PC-3 (cell line): ENCODE data around the gene CENPE. TPM values are rescaled to one million over a fixed set of nuclear protein-coding genes. Genes with fewer than 3 reads are reported as not detected.
A peak's percentile ranks its signal among the peaks of the same experiment; 100 is the strongest.

Experiments
- ATAC-seq: fragments of 200-7000 bp; cut with Tn5 transposase; 2 replicates; pipeline ENCODE4 v1.9.1; 2020; ENCODE audit warnings: mild to moderate bottlenecking, moderate library complexity
- BruUV-seq: library from RNA; stranded (reverse); fragments of 400-500 nt; replicated peaks from 2 replicates; lab custom pipeline; 2021; lab: Mats Ljungman, UMichigan
- CTCF ChIA-PET: fragments of 300-600 bp; sonication (Branson Sonifier 250); formaldehyde crosslinking; loops from one replicate; lab custom pipeline; 2022; ENCODE audit warnings: antibody characterized with exemption; lab: Charles Lee
- POLR2A ChIA-PET: fragments of 300-600 bp; sonication (Branson Sonifier 250); formaldehyde crosslinking; loops from one replicate; lab custom pipeline; 2022; ENCODE audit warnings: antibody characterized with exemption; ENCODE audit not compliant: unreplicated experiment; lab: Charles Lee
- DNase-seq: peaks from one replicate; pipeline ENCODE4 v3.0.0-alpha.2; 2015
- H2AFZ ChIP-seq: fragments of 300-600 bp; sonication (generic); 2 replicates; pipeline ENCODE4 v1.6.0; 2016; ENCODE audit warnings: antibody characterized with exemption, low read length
- H3F3A ChIP-seq: fragments of 300-600 bp; sonication (generic); one replicate; pipeline ENCODE4 v1.6.0; 2017; ENCODE audit warnings: antibody characterized with exemption, low read length, control low read depth, mild to moderate bottlenecking; ENCODE audit not compliant: unreplicated experiment
- H3K27ac ChIP-seq: fragments of 300-600 bp; sonication (generic); 2 replicates; pipeline ENCODE4 v1.5.1; 2016; ENCODE audit warnings: mild to moderate bottlenecking, low read length
- H3K27me3 ChIP-seq: fragments of 300-600 bp; sonication (generic); 2 replicates; pipeline ENCODE4 v1.6.1; 2016; ENCODE audit warnings: low read length, mixed read lengths
- H3K36me3 ChIP-seq: fragments of 300-600 bp; sonication (generic); 2 replicates; pipeline ENCODE4 v1.6.1; 2016; ENCODE audit warnings: low read depth, mixed run types, low read length, mixed read lengths
- H3K4me1 ChIP-seq: fragments of 300-600 bp; sonication (generic); 2 replicates; pipeline ENCODE4 v1.5.1; 2016; ENCODE audit warnings: low read length; ENCODE audit not compliant: insufficient read depth
- H3K4me2 ChIP-seq: fragments of 300-600 bp; sonication (generic); 2 replicates; pipeline ENCODE4 v1.6.0; 2016; ENCODE audit warnings: low read length
- H3K4me3 ChIP-seq: fragments of 300-600 bp; sonication (generic); 2 replicates; pipeline ENCODE4 v1.5.1; 2016; ENCODE audit warnings: mild to moderate bottlenecking, low read length, mixed read lengths
- H3K79me2 ChIP-seq: fragments of 300-600 bp; sonication (generic); 2 replicates; pipeline ENCODE4 v1.6.1; 2017; ENCODE audit warnings: low read length, mixed read lengths
- H3K9ac ChIP-seq: fragments of 300-600 bp; sonication (generic); 2 replicates; pipeline ENCODE4 v1.6.0; 2016; ENCODE audit warnings: mild to moderate bottlenecking, low read length
- H3K9me2 ChIP-seq: fragments of 300-600 bp; sonication (generic); replicated peaks from 2 replicates; pipeline ENCODE4 v1.6.1; 2016; ENCODE audit warnings: mixed run types, low read length, mixed read lengths
- H3K9me3 ChIP-seq: fragments of 300-600 bp; sonication (generic); 2 replicates; pipeline ENCODE4 v1.6.1; 2016; ENCODE audit warnings: low read length, mixed read lengths
- H4K20me1 ChIP-seq: fragments of 300-600 bp; sonication (generic); 2 replicates; pipeline ENCODE4 v1.6.1; 2016; ENCODE audit warnings: low read length, mixed read lengths
- EZH2 ChIP-seq: fragments of 300-600 bp; sonication (generic); IDR thresholded peaks from one replicate; pipeline ENCODE4 v1.6.1; 2017; ENCODE audit warnings: antibody characterized with exemption, mild to moderate bottlenecking, low read length; ENCODE audit not compliant: unreplicated experiment
- EZH2phosphoT487 ChIP-seq: fragments of 300-600 bp; sonication (generic); IDR thresholded peaks from 2 replicates; pipeline ENCODE4 v1.6.1; 2018; ENCODE audit warnings: mild to moderate bottlenecking, antibody characterized with exemption, low read length, borderline replicate concordance
- intact Hi-C: fragments of 100-400 bp; cut with micrococcal nuclease; formaldehyde crosslinking; loops from 2 replicates; pipeline ENCODE4 v1.9.0; 2023
- total RNA-seq: library from RNA; depleted of rRNA; stranded (reverse); fragments of >200 nt; gene quantifications from 2 replicates; pipeline ENCODE4 v1.2.3, GENCODE V29; 2014
- TF ChIP-seq, protein P1 (sequence below): fragments of 300-600 bp; sonication (generic); conservative IDR thresholded peaks from 2 replicates; pipeline ENCODE4 v1.5.1; 2017; ENCODE audit warnings: antibody characterized with exemption, low read depth, mild to moderate bottlenecking, low read length

The CENPE gene
- total RNA-seq, 1 experiment from 2014 or later: 17.3 TPM

DNA sequence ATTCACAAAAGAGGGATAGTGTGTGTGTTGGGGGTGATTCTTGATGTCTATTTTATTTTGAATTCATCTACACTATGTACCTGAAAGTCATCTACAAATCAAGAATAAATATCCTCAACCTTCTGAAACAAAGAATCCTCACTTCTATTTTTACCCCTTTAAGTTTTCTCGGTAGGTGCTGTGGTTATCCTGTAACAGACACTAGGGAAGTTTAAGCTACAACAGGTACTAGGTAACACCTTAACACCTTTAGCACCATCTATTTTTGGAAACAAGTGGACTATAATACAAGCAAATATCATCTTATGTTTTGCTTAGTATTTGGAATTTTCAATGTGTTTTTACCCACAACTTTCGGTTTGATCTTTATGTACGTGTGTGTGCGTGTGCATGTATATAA is 86.5 kb downstream of the CENPE start:
- no peaks in the 10 kb centered on the region for H3K79me2 ChIP-seq
- ChIA-PET CTCF (no interaction called here), POLR2A (no interaction called here)
- H3K27me3 ChIP-seq: no peaks in the 10 kb centered on the region
- no peak overlapping the region for H2AFZ ChIP-seq
- intact Hi-C loops: no loop called here
- H3K9me3 ChIP-seq: no peaks in the 10 kb centered on the region
- no peaks in the 10 kb centered on the region for H4K20me1 ChIP-seq
- no TSS peak for BruUV-seq
- ATAC-seq (no peak), DNase-seq (no peak)
- TF ChIP-seq, protein P1, sequence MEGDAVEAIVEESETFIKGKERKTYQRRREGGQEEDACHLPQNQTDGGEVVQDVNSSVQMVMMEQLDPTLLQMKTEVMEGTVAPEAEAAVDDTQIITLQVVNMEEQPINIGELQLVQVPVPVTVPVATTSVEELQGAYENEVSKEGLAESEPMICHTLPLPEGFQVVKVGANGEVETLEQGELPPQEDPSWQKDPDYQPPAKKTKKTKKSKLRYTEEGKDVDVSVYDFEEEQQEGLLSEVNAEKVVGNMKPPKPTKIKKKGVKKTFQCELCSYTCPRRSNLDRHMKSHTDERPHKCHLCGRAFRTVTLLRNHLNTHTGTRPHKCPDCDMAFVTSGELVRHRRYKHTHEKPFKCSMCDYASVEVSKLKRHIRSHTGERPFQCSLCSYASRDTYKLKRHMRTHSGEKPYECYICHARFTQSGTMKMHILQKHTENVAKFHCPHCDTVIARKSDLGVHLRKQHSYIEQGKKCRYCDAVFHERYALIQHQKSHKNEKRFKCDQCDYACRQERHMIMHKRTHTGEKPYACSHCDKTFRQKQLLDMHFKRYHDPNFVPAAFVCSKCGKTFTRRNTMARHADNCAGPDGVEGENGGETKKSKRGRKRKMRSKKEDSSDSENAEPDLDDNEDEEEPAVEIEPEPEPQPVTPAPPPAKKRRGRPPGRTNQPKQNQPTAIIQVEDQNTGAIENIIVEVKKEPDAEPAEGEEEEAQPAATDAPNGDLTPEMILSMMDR: no peak
- TF ChIP-seq EZH2: no peak
- TF ChIP-seq EZH2phosphoT487: no peak
- no peaks in the 10 kb centered on the region for H3K9me2 ChIP-seq
- H3K4me2 ChIP-seq: no peak overlapping the region
- H3F3A ChIP-seq: no peaks in the 10 kb centered on the region
- H3K4me3 ChIP-seq: no peak overlapping the region
- peaks cover 35% of the 10 kb centered on the region for H3K36me3 ChIP-seq
- H3K4me1 ChIP-seq: no peaks in the 10 kb centered on the region
- H3K9ac ChIP-seq: no peak overlapping the region
- no peak overlapping the region for H3K27ac ChIP-seq

DNA sequence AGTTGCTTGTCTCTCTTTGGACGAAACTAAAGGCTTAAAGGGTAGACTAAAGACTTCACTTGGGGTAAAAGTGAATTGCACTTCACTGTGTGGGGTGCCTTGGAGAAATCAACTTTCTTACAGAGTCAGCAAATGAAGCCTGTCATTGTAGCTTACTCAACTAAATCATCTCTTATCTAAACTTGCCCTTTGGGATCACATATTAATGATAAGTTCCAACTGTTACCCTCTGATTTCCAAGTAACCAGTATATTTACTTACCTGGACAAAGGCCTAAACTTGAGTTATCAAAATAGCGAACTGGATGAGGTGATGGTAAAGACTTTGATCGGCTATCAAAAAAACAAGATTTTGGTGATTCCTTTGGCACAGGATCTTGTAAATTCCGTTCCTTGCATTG is 89.6 kb downstream of the CENPE start:
- no peak overlapping the region for H2AFZ ChIP-seq
- H3K27me3 ChIP-seq: no peaks in the 10 kb centered on the region
- no peak for DNase-seq
- H4K20me1 ChIP-seq: no peaks in the 10 kb centered on the region
- no peaks in the 10 kb centered on the region for H3K9me2 ChIP-seq
- 0 out of 2 replicates have a peak, but pooled peaks cover 5% of the 10 kb centered on the region for H3K4me1 ChIP-seq
- no peaks in the 10 kb centered on the region for H3K9me3 ChIP-seq
- H3K4me3 ChIP-seq: no peak overlapping the region
- no peaks in the 10 kb centered on the region for H3K79me2 ChIP-seq
- POLR2A ChIA-PET: no interaction called here
- H3K36me3 ChIP-seq: peaks cover 31% of the 10 kb centered on the region; the same call in 1 of the 2 replicates
- no peaks in the 10 kb centered on the region for H3F3A ChIP-seq
- CTCF ChIA-PET: no interaction called here
- no peak overlapping the region for H3K4me2 ChIP-seq
- no peak for ATAC-seq
- H3K9ac ChIP-seq: no peak overlapping the region
- intact Hi-C loops: no loop called here
- BruUV-seq: no TSS peak
- no peak overlapping the region for H3K27ac ChIP-seq
- TF ChIP-seq EZH2: no peak

DNA sequence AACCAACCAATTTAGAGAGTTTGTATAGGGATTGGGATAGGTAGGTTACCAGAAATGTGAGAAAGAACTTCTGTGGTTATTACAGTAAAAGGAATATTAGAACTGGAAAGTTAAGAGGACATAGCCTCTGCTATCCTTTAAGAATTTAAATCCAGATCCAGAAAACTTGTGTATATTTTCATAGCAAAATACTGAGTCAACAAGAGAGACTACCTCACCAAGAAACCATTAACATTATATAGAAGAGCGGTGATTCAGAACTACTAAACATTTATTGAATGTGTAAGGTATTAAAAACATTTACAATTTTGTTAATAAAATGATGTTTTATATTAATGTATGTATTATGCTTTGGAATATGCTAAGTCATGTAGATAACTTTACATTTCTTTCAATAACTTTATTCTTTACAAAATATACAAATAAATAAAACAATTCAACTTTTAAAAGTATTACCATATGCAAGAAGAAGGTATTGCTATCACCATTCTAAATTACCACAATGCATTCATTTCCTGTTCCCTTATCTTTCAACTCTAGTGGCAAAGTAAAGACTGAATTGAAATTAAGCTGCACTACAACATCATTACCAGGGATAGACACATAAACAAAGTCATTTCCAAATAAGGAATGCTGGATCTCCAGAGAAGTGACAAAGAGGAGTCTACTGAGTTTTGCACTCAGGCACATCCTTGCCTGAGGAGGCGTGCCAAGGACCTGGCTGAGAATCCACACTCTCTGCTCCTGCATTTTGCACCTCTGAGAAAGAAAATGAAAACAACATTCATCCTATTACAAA is 92.4 kb downstream of the CENPE start:
- Histone ChIP-seq H3K36me3 (peaks cover 31% of the 10 kb centered on the region; the same call in 1 of the 2 replicates), H3K4me3 (no peak overlapping the region), H3K79me2 (no peaks in the 10 kb centered on the region), H3K9me3 (no peaks in the 10 kb centered on the region), H3K4me1 (0 out of 2 replicates have a peak, but pooled peaks cover 5% of the 10 kb centered on the region), H4K20me1 (no peaks in the 10 kb centered on the region), H3K27ac (0 out of 2 replicates have a peak overlapping the region, but pooled peaks have one; percentile 11), H3K27me3 (no peaks in the 10 kb centered on the region), H3K9me2 (no peaks in the 10 kb centered on the region), H3K9ac (no peak overlapping the region), H3F3A (no peaks in the 10 kb centered on the region), H2AFZ (no peak overlapping the region), H3K4me2 (no peak overlapping the region)
- POLR2A ChIA-PET: no interaction called here
- no TSS peak for BruUV-seq
- intact Hi-C loops: no loop called here
- TF ChIP-seq EZH2 (no peak), EZH2phosphoT487 (no peak)
- TF ChIP-seq, protein P1: no peak
- CTCF ChIA-PET: no interaction called here
- ATAC-seq (peak; percentile 74), DNase-seq (no peak)
